ENCODE results near the gene NKD2.

The NKD2 gene

DNA sequence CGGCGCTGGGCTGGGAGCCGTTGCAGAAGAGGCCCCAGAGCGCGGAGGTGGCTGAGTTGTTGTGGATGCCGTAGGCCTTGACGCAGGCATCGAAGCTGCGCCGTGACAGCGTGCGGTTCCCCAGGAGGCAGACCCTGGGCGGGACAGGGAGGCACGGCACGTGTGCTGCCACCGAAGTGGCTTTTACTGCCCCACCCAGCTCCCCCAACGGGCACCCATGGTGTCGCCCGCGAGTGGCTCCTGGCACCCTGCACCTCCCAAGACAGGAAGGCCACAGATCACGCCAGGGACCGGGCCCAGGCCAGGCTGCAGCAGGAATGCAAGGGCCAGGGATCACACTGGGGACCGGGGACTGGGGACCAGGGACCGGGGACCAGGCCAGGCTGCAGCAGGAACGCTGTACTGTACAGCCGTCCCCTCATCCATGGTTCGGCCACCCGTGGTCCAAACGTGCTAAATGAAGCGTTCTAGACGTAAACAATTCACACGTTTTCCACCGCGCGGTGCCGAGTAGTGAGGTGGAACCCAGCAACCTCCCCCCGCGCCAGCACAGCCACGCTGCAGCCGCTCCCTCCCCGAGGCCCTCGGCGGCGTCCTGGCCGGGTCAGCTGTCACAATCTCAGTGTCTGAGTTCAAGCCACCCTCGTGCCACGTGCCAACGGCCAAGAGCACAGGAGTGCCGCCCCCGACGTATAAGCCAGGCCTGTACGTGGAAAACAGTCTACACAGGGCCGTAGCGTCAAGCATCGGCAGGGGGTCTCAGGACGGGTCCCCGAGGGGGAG is 75.4 kb downstream of the NKD2 start:
- H3K4me3 ChIP-seq (ENCODE audit: low read depth, low read length), result no peak overlapping the region
- no peak for DNase-seq (ENCODE audit: low read depth)
- TF ChIP-seq MYC (IDR thresholded peaks at IDR 0.05; ENCODE audit: low read depth, low read length) (no peak), POLR2A (IDR thresholded peaks at IDR 0.05; ENCODE audit: extremely low read depth, insufficient read length) (no peak)
- TF ChIP-seq, protein P1, sequence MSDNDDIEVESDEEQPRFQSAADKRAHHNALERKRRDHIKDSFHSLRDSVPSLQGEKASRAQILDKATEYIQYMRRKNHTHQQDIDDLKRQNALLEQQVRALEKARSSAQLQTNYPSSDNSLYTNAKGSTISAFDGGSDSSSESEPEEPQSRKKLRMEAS (IDR thresholded peaks at IDR 0.05; ENCODE audit: low read depth, low read length), result no peak
- TF ChIP-seq, protein P2, sequence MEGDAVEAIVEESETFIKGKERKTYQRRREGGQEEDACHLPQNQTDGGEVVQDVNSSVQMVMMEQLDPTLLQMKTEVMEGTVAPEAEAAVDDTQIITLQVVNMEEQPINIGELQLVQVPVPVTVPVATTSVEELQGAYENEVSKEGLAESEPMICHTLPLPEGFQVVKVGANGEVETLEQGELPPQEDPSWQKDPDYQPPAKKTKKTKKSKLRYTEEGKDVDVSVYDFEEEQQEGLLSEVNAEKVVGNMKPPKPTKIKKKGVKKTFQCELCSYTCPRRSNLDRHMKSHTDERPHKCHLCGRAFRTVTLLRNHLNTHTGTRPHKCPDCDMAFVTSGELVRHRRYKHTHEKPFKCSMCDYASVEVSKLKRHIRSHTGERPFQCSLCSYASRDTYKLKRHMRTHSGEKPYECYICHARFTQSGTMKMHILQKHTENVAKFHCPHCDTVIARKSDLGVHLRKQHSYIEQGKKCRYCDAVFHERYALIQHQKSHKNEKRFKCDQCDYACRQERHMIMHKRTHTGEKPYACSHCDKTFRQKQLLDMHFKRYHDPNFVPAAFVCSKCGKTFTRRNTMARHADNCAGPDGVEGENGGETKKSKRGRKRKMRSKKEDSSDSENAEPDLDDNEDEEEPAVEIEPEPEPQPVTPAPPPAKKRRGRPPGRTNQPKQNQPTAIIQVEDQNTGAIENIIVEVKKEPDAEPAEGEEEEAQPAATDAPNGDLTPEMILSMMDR (IDR thresholded peaks at IDR 0.05; ENCODE audit: low read depth, low read length), result no peak

DNA sequence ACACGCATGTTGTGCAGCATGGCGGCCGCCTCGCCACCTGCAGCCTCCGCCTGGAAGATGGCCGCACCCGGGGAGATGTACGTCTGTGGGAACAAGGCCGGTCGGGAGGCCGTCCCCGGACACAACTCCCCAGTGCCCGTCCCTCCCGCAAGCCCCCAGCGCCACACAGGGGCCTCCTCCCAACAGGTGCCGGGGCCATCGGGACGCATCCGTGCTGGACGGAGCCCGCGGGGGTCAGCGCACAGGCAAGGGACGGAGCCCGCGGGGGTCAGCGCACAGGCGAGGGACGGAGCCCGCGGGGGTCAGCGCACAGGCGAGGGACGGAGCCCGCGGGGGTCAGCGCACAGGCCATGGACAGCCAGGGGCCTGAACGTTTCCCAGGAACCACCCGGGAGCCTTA is 76.8 kb downstream of the NKD2 start:
- H3K4me3 ChIP-seq (ENCODE audit: low read depth, low read length), result no peak overlapping the region
- TF ChIP-seq POLR2A (IDR thresholded peaks at IDR 0.05; ENCODE audit: extremely low read depth, insufficient read length) (no peak), MYC (IDR thresholded peaks at IDR 0.05; ENCODE audit: low read depth, low read length) (no peak)
- TF ChIP-seq, protein P2 (IDR thresholded peaks at IDR 0.05; ENCODE audit: low read depth, low read length), result no peak
- TF ChIP-seq, protein P1 (IDR thresholded peaks at IDR 0.05; ENCODE audit: low read depth, low read length), result no peak

DNA sequence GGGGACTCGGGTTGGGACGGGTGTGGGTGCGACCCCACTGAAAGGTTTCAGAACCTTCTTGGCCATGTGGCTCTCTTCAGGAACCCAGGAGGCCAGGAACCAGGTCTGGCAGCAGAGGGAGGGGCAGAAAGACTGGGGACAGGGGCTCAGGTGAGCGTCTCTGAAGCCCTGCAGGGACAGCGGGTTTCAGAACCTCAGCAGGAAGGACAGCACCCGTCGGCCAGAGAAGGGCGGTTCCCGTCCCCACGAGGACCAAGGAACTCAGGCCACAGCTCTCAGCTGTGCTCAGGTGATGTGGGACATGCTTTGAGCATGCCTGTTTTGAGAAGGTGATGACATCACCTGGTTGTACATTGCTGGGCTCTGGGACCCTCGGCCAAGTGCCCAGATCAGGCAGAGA is 77.5 kb downstream of the NKD2 start:
- TF ChIP-seq MYC (IDR thresholded peaks at IDR 0.05; ENCODE audit: low read depth, low read length), result no peak
- TF ChIP-seq, protein P1 (IDR thresholded peaks at IDR 0.05; ENCODE audit: low read depth, low read length), result no peak
- no peak for TF ChIP-seq POLR2A (IDR thresholded peaks at IDR 0.05; ENCODE audit: extremely low read depth, insufficient read length)
- TF ChIP-seq, protein P2 (IDR thresholded peaks at IDR 0.05; ENCODE audit: low read depth, low read length), result no peak
- H3K4me3 ChIP-seq (ENCODE audit: low read depth, low read length), result no peak overlapping the region

More for the DNA sequence above, 76.8 kb downstream of the NKD2 start:
- DNase-seq (ENCODE audit: low read depth), result no peak

DNA sequence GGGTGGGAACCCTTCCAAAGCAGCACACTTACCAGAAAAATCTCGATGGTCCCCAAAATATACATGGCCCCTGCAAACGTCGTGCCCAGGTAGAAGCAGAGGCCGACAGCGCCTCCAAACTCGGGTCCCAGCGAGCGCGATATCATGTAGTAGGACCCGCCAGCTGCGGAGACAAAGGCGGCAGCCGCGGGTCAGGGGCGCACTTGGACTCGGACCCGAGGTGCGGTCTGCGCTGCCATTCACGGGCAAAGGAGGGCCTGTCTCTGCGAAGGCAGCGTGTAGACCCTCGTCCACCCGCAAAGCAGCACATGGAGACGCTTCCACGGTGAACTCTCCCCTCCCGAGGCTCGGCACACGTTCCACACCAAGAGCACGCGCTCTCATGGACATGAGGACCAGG is 78.3 kb downstream of the NKD2 start:
- DNase-seq (ENCODE audit: low read depth), result no peak
- no peak overlapping the region for H3K4me3 ChIP-seq (ENCODE audit: low read depth, low read length)
- TF ChIP-seq POLR2A (IDR thresholded peaks at IDR 0.05; ENCODE audit: extremely low read depth, insufficient read length) (no peak), MYC (IDR thresholded peaks at IDR 0.05; ENCODE audit: low read depth, low read length) (no peak)
- TF ChIP-seq, protein P2 (IDR thresholded peaks at IDR 0.05; ENCODE audit: low read depth, low read length), result no peak
- TF ChIP-seq, protein P1 (IDR thresholded peaks at IDR 0.05; ENCODE audit: low read depth, low read length), result no peak

More for the DNA sequence above, 77.5 kb downstream of the NKD2 start:
- DNase-seq (ENCODE audit: low read depth), result no peak

DNA sequence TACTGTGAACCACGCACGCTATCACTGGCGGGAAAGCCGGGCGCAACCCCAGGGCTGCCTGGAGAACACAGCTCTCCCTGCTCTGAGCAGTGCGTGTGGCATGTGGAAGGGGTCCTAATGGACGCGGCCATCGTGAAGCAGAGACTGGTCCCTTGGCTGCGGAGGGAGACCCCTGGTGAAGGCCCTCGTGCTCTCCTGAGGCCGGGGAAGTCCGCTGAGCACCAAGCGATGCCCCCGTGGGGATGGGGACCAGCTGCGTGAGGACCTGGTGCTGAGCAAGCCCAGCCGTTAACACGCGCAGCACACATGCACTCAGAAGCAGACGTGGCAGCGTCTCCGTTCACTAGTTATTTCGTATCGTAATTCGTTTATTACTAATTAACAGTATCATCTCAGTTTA is 78.8 kb downstream of the NKD2 start:
- H3K4me3 ChIP-seq (ENCODE audit: low read depth, low read length), result no peak overlapping the region
- no peak for DNase-seq (ENCODE audit: low read depth)
- no peak for TF ChIP-seq MYC (IDR thresholded peaks at IDR 0.05; ENCODE audit: low read depth, low read length)
- TF ChIP-seq POLR2A (IDR thresholded peaks at IDR 0.05; ENCODE audit: extremely low read depth, insufficient read length), result no peak
- TF ChIP-seq, protein P1 (IDR thresholded peaks at IDR 0.05; ENCODE audit: low read depth, low read length), result no peak
- TF ChIP-seq, protein P2 (IDR thresholded peaks at IDR 0.05; ENCODE audit: low read depth, low read length), result no peak

Data from NB4 (cell line).